ENCODE measurements around the gene KCND2. TPM values are rescaled to one million over a fixed set of nuclear protein-coding genes. Genes with fewer than 3 reads are reported as not detected.

The KCND2 gene
- total RNA-seq, 1 experiment from 2014 or later, result not detected

DNA sequence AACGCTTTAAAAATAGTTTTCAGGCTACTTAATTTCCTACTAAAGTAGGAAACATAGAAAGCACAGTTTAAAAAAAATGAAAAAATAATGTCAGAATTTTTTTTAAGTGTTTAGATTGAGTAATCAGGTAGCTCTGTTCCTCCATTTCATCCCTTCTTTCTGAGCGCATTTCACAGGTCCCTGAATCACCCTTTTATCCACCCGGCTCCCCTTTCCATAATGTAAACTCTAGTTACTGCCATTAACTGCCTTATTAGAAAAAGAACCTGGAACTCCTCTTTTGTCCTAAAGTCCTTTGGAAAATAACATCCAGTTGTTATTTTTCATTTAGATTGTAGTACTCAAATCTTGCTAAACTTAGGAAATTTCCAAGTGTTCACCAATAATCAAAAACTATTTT is 5.8 kb downstream of the KCND2 start:
- no TSS peak for BruUV-seq (replicated peaks)
- no peak overlapping the region for H3K4me3 Mint-ChIP-seq (ENCODE audit: unreplicated experiment)
- no peak for DNase-seq
- no peak overlapping the region for H3K27ac Mint-ChIP-seq (ENCODE audit: unreplicated experiment)
- H3K36me3 ChIP-seq (ENCODE audit: control insufficient read depth, insufficient read depth, low read length), result no peaks in the 10 kb centered on the region
- H3K27me3 Mint-ChIP-seq (ENCODE audit: insufficient read depth, unreplicated experiment), result peaks cover 12% of the 10 kb centered on the region
- H3K4me3 ChIP-seq (ENCODE audit: low read depth, low read length), result no peak overlapping the region
- no peaks in the 10 kb centered on the region for H3K9me3 ChIP-seq
- CTCF ChIA-PET, result no interaction called here
- no peaks in the 10 kb centered on the region for H3K36me3 Mint-ChIP-seq (ENCODE audit: insufficient read depth, unreplicated experiment)
- H3K27me3 ChIP-seq (replicated peaks; ENCODE audit: control insufficient read depth, insufficient read depth, low read length), result no peaks in the 10 kb centered on the region; the same call in 1 of the 2 replicates
- intact Hi-C loops (cut with micrococcal nuclease; ENCODE audit: unreplicated experiment), result no loop called here
- no peaks in the 10 kb centered on the region for H3K9me3 Mint-ChIP-seq (ENCODE audit: unreplicated experiment)
- no peaks in the 10 kb centered on the region for H3K4me1 ChIP-seq
- TF ChIP-seq, protein P1, sequence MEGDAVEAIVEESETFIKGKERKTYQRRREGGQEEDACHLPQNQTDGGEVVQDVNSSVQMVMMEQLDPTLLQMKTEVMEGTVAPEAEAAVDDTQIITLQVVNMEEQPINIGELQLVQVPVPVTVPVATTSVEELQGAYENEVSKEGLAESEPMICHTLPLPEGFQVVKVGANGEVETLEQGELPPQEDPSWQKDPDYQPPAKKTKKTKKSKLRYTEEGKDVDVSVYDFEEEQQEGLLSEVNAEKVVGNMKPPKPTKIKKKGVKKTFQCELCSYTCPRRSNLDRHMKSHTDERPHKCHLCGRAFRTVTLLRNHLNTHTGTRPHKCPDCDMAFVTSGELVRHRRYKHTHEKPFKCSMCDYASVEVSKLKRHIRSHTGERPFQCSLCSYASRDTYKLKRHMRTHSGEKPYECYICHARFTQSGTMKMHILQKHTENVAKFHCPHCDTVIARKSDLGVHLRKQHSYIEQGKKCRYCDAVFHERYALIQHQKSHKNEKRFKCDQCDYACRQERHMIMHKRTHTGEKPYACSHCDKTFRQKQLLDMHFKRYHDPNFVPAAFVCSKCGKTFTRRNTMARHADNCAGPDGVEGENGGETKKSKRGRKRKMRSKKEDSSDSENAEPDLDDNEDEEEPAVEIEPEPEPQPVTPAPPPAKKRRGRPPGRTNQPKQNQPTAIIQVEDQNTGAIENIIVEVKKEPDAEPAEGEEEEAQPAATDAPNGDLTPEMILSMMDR (IDR thresholded peaks at IDR 0.05; ENCODE audit: insufficient read depth in 1 of 2, low read depth in 1 of 2, low read length in 1 of 2, severe bottlenecking in 1 of 2, unreplicated experiment in 1 of 2), result no peak
- POLR2A ChIA-PET, result no interaction called here
- no peaks in the 10 kb centered on the region for H3K4me1 Mint-ChIP-seq (ENCODE audit: low read depth, unreplicated experiment)

DNA sequence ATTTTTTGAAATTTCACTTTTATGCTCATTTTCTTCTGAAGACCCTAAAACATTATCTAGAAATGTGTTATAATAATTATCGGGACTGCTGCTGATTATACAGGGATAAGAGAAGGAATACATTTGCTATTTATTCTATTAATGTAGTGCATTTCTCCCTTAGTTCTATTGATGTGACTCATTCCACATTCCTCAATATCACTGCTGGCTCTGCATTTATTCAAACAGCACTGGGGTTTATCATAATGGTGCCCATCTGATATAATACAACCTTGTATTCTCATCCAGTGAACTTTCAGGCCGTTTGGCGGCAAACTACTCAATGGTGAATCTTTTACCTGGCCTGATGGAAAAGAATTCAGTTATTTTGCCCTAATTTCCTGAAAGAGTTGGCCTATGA is 7.8 kb downstream of the KCND2 start:
- Mint-ChIP-seq H3K4me1 (ENCODE audit: low read depth, unreplicated experiment) (no peaks in the 10 kb centered on the region), H3K27me3 (ENCODE audit: insufficient read depth, unreplicated experiment) (peaks cover 2% of the 10 kb centered on the region), H3K36me3 (ENCODE audit: insufficient read depth, unreplicated experiment) (no peaks in the 10 kb centered on the region), H3K27ac (ENCODE audit: unreplicated experiment) (no peak overlapping the region), H3K9me3 (ENCODE audit: unreplicated experiment) (no peaks in the 10 kb centered on the region), H3K4me3 (ENCODE audit: unreplicated experiment) (no peak overlapping the region)
- Histone ChIP-seq H3K27me3 (replicated peaks; ENCODE audit: control insufficient read depth, insufficient read depth, low read length) (no peaks in the 10 kb centered on the region), H3K9me3 (no peaks in the 10 kb centered on the region), H3K36me3 (ENCODE audit: control insufficient read depth, insufficient read depth, low read length) (no peaks in the 10 kb centered on the region), H3K4me3 (ENCODE audit: low read depth, low read length) (no peak overlapping the region), H3K4me1 (no peaks in the 10 kb centered on the region)
- no peak for DNase-seq
- TF ChIP-seq, protein P1 (IDR thresholded peaks at IDR 0.05; ENCODE audit: insufficient read depth in 1 of 2, low read depth in 1 of 2, low read length in 1 of 2, severe bottlenecking in 1 of 2, unreplicated experiment in 1 of 2), result no peak
- no TSS peak for BruUV-seq (replicated peaks)
- POLR2A ChIA-PET, result no interaction called here
- CTCF ChIA-PET, result no interaction called here
- intact Hi-C loops (cut with micrococcal nuclease; ENCODE audit: unreplicated experiment), result no loop called here

DNA sequence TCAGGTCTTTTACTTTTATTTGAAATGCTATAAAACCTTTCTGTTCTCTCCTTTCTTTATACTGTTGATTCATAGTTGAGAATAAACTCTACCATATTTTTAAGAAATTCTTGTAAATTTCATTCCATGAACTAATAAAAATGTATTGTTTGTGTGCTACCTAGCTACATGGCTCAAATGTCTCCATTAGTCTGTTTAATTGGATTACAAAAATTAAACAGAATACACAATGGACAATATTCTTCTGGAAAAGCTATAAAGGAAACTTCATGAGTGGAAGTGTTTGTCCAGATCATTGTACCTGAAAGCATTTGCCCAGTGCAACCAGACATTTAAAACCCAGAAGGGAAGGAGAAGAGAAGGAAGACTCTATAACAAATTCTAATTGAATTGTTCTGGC is 20.1 kb downstream of the KCND2 start:
- DNase-seq, result no peak
- Histone ChIP-seq H3K4me1 (no peaks in the 10 kb centered on the region), H3K27me3 (replicated peaks; ENCODE audit: control insufficient read depth, insufficient read depth, low read length) (no peaks in the 10 kb centered on the region), H3K36me3 (ENCODE audit: control insufficient read depth, insufficient read depth, low read length) (no peaks in the 10 kb centered on the region), H3K4me3 (ENCODE audit: low read depth, low read length) (no peak overlapping the region), H3K9me3 (no peaks in the 10 kb centered on the region)
- Mint-ChIP-seq H3K4me1 (ENCODE audit: low read depth, unreplicated experiment) (no peaks in the 10 kb centered on the region), H3K4me3 (ENCODE audit: unreplicated experiment) (no peak overlapping the region), H3K27ac (ENCODE audit: unreplicated experiment) (no peak overlapping the region), H3K9me3 (ENCODE audit: unreplicated experiment) (no peaks in the 10 kb centered on the region), H3K27me3 (ENCODE audit: insufficient read depth, unreplicated experiment) (no peaks in the 10 kb centered on the region), H3K36me3 (ENCODE audit: insufficient read depth, unreplicated experiment) (no peaks in the 10 kb centered on the region)
- intact Hi-C loops (cut with micrococcal nuclease; ENCODE audit: unreplicated experiment), result no loop called here
- TF ChIP-seq, protein P1 (IDR thresholded peaks at IDR 0.05; ENCODE audit: insufficient read depth in 1 of 2, low read depth in 1 of 2, low read length in 1 of 2, severe bottlenecking in 1 of 2, unreplicated experiment in 1 of 2), result no peak
- BruUV-seq (replicated peaks), result no TSS peak
- POLR2A ChIA-PET, result no interaction called here
- CTCF ChIA-PET, result no interaction called here
